ENCODE measurements around the gene SPATA17. TPM values are rescaled to one million over a fixed set of nuclear protein-coding genes. Genes with fewer than 3 reads are reported as not detected.

The SPATA17 gene
- total RNA-seq, 1 experiment from 2014 or later, result 4.5 TPM

GRCh38 chr1:217776693-217777092 lies 145.5 kb downstream of the SPATA17 start:
- no peak for DNase-seq (ENCODE audit: unreplicated experiment)
- no peak overlapping the region for H3K27ac Mint-ChIP-seq (ENCODE audit: low read depth, unreplicated experiment)
- ChIA-PET POLR2A (no interaction called here), CTCF (interaction anchor here (0.6 to 0.8 kb wide), 3 partner anchors 20 to 850 kb away, joined by 3 read pairs; no protein-coding TSS in a partner anchor)
- H3K9me3 Mint-ChIP-seq (ENCODE audit: unreplicated experiment), result no peaks in the 10 kb centered on the region
- no peaks in the 10 kb centered on the region for H3K4me1 Mint-ChIP-seq (ENCODE audit: insufficient read depth, unreplicated experiment)
- H3K36me3 Mint-ChIP-seq (ENCODE audit: insufficient read depth, unreplicated experiment), result no peaks in the 10 kb centered on the region
- no peak for TF ChIP-seq CTCF (IDR thresholded peaks at IDR 0.05; ENCODE audit: unreplicated experiment)
- intact Hi-C loops (cut with micrococcal nuclease), result no loop called here
- H3K27me3 Mint-ChIP-seq (ENCODE audit: insufficient read depth, unreplicated experiment), result no peaks in the 10 kb centered on the region
- BruUV-seq (replicated peaks), result no TSS peak
- H3K4me3 Mint-ChIP-seq (ENCODE audit: unreplicated experiment), result no peak overlapping the region

GRCh38 chr1:217781056-217781455 lies 149.9 kb downstream of the SPATA17 start:
- no peak for TF ChIP-seq CTCF (IDR thresholded peaks at IDR 0.05; ENCODE audit: unreplicated experiment)
- intact Hi-C loops (cut with micrococcal nuclease), result no loop called here

DNA sequence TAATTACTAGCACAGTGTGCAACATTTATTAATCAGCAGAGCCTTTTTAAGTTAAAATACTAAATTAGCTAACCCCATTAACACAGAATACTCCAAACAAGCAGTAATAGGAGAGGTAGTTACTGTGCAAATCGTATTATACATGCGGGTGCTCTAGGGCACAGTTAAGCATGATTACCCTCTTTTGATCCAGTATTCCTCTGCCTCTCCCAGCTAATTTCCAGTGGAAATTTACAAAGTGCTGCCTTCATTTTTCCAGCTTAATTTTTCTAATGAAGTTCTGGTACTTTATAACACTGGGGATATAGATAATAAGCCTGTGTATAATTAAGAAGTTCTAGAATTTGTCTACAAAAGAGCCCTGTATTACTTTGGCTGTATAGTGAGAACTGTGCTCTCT lies 159.9 kb downstream of the SPATA17 start:
- Mint-ChIP-seq H3K9me3 (ENCODE audit: unreplicated experiment) (no peaks in the 10 kb centered on the region), H3K27me3 (ENCODE audit: insufficient read depth, unreplicated experiment) (no peaks in the 10 kb centered on the region), H3K4me3 (ENCODE audit: unreplicated experiment) (no peak overlapping the region), H3K27ac (ENCODE audit: low read depth, unreplicated experiment) (no peak overlapping the region), H3K36me3 (ENCODE audit: insufficient read depth, unreplicated experiment) (no peaks in the 10 kb centered on the region), H3K4me1 (ENCODE audit: insufficient read depth, unreplicated experiment) (no peaks in the 10 kb centered on the region)
- intact Hi-C loops (cut with micrococcal nuclease), result no loop called here
- TF ChIP-seq CTCF (IDR thresholded peaks at IDR 0.05; ENCODE audit: unreplicated experiment), result no peak
- ChIA-PET CTCF (interaction anchor here (0.6 kb wide), 1 partner anchor 27 kb away, joined by 3 read pairs; no protein-coding TSS in a partner anchor), POLR2A (interaction anchor here (0.6 kb wide), 1 partner anchor 1577 kb away, joined by 3 read pairs; no protein-coding TSS in a partner anchor)
- DNase-seq (ENCODE audit: unreplicated experiment), result no peak
- BruUV-seq (replicated peaks), result no TSS peak

More at GRCh38 chr1:217781056-217781455, 149.9 kb downstream of the SPATA17 start:
- no peak overlapping the region for H3K4me3 Mint-ChIP-seq (ENCODE audit: unreplicated experiment)
- no TSS peak for BruUV-seq (replicated peaks)
- H3K36me3 Mint-ChIP-seq (ENCODE audit: insufficient read depth, unreplicated experiment), result no peaks in the 10 kb centered on the region
- ChIA-PET CTCF (no interaction called here), POLR2A (no interaction called here)
- no peaks in the 10 kb centered on the region for H3K27me3 Mint-ChIP-seq (ENCODE audit: insufficient read depth, unreplicated experiment)
- no peak overlapping the region for H3K27ac Mint-ChIP-seq (ENCODE audit: low read depth, unreplicated experiment)
- DNase-seq (ENCODE audit: unreplicated experiment), result no peak
- no peaks in the 10 kb centered on the region for H3K9me3 Mint-ChIP-seq (ENCODE audit: unreplicated experiment)
- no peaks in the 10 kb centered on the region for H3K4me1 Mint-ChIP-seq (ENCODE audit: insufficient read depth, unreplicated experiment)

GRCh38 chr1:217805792-217806191 lies 174.6 kb downstream of the SPATA17 start:
- BruUV-seq (replicated peaks), result no TSS peak
- POLR2A ChIA-PET, result no interaction called here
- Mint-ChIP-seq H3K4me1 (ENCODE audit: insufficient read depth, unreplicated experiment) (no peaks in the 10 kb centered on the region), H3K27me3 (ENCODE audit: insufficient read depth, unreplicated experiment) (no peaks in the 10 kb centered on the region), H3K4me3 (ENCODE audit: unreplicated experiment) (no peak overlapping the region), H3K36me3 (ENCODE audit: insufficient read depth, unreplicated experiment) (no peaks in the 10 kb centered on the region), H3K27ac (ENCODE audit: low read depth, unreplicated experiment) (no peak overlapping the region), H3K9me3 (ENCODE audit: unreplicated experiment) (no peaks in the 10 kb centered on the region)
- TF ChIP-seq CTCF (IDR thresholded peaks at IDR 0.05; ENCODE audit: unreplicated experiment), result no peak
- no peak for DNase-seq (ENCODE audit: unreplicated experiment)
- CTCF ChIA-PET, result no interaction called here
- intact Hi-C loops (cut with micrococcal nuclease), result no loop called here
